HuH-7.5 (cell line): Measurements from ENCODE around the gene CFAP61.
A peak's percentile ranks its signal among the peaks of the same experiment; 100 is the strongest.
"Not testable (repeated sequence)": the region's sequence is repeated elsewhere in the genome, so short reads cannot be mapped to it uniquely, and the experiment has no call there.

Experiments used
- DNase-seq: peaks from one replicate; pipeline ENCODE4 v3.0.0; 2011; ENCODE audit warnings: low spot score

Gene CFAP61

DNA sequence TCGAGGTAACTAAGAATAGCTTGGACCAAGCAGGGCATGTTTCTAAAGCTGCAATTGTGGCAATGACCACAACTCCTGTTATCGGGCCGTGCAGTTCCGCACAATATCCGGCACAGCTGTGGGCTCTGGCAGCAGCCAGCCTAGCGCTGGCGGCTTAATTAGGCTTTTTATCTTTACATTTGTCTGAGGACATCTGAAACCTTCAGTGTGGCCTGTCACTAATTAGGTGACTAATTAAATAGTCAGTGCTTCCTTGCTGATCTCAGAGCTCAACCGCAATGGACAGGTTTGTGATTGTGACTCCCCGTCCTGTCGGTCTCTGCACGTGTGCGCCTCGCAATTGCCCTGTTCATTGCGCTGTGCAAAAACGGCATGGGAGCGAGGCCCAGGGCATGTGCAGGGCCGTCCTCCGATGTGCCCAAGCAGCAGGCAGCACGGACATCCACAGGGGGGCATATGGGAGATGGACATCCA, 180.7 kb downstream of the CFAP61 start:
- no peak for DNase-seq

DNA sequence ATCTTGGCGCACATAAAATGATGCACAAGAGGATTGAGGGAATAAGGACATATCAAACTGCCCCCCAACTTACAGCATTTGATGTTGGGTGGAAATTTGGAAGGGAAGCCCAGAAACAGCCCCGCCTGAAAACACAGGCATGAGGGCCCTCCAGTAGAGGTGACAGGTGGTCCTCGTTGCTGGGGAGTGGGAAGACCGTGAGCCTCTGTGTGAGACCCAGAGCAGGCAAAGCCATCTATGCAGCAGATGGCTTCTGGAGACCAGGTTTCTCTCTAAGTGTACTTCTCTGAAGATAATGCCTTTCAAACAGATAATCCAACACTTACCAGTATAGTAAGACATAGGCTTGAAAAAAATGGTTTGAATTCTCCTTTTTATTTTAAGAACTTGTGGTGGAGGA, 183.3 kb downstream of the CFAP61 start:
- no peak for DNase-seq

DNA sequence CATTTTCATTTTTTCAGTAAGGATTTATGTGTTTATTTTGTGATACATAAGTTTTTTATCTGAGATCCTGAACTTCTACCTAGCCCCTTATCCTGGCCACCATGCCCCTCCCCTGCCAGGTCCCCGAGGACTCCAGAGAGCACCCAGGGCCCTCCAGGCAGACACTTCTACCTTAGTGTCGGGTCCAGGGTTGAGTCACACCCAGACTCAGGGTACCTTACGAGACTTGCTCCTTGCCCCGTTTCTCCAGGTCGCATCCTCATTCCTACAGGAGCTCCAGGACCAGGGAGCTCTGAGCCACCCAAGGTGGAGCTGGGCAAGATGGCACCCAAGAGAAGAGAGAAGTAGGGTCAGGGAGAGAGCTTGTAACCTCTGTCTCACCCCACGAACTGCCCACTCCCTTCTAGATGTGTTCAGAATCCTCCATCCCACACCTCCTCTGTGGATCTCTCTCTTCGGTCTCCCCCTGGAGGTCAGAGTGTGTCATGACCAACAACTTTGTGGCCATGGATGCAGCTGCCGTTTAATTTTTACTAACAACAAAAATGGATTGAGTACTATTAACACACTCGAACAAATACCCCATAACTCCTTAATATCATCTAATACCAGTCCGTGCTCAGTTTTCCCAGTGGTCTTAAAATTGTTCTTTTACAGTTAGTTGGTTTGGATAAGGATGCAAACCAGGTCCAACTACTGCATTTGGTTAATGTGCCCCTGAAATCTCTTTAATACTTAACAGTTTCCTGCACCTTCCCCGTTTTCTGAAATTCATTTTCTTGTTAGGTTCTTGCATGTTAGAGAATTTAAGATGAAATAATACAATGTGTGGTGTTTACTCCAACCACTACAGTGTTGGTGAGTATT, 185.0 kb downstream of the CFAP61 start:
- peak; percentile 82 for DNase-seq

DNA sequence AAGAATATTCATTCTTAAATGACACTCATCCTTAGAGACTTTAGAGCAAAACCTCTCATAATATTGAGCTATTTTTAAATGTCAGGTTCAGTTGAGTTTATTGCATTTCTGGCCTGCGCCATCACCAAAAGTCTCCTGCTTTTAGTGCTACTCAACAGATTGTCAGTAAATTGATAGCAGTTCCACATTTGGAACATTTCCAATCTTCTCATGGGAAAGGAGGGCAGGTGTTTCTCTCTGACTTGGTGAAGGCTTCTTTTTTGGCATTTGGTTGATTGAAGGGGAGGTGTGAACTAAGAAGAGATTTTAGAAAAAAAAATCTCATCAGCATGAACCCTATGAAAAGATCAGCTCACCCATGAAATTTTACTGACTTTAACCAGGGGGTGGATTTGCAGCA, 189.6 kb downstream of the CFAP61 start:
- DNase-seq, result no peak

DNA sequence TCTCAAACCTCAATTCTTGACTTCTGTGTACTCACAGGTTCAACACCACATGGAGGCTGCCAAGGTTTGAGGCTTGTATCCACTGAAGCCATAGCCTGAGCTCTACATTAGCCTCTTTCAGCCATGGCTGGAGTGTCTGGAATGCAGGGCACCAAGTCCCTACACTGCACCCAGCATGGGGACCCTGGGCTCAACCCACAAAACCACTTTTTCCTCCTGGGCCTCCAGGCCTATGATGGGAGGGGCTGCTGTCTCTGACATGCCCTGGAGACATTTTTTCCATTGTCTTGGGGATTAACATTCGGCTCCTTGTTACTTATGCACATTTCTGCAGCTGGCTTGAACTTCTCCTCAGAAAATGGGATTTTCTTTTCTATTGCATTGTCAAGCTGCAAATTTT, 192.1 kb downstream of the CFAP61 start:
- DNase-seq, result not testable (repeated sequence)

DNA sequence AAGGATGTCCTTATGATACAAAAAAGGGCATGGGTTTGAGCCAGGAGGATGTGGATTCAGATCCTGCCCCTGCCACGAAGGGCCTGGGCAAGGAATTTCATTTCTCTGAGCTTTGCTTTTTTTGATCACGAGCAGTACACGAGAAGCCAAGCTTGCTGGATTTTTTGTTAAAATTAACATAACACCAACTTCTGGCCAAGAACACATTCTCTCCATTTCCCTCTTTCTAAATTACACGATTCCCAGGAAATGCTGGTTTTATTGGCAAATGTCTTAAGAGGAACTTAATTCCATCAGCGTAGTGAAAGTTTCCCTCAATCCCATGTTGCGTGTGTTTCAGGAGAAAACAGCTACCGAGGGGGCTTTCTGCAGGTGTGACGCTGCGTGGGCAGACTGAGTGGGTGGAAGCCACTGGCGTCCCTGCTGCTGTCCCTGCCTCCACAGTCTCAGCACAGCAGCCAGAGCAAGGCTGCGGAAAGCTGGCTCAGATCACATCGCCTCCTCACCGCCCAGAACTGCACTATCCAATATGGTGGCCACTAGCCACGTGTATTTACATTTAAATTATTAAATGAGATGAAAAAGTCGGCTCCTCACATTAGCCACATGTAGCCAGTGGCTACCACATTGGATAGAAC, 194.8 kb downstream of the CFAP61 start:
- no peak for DNase-seq

DNA sequence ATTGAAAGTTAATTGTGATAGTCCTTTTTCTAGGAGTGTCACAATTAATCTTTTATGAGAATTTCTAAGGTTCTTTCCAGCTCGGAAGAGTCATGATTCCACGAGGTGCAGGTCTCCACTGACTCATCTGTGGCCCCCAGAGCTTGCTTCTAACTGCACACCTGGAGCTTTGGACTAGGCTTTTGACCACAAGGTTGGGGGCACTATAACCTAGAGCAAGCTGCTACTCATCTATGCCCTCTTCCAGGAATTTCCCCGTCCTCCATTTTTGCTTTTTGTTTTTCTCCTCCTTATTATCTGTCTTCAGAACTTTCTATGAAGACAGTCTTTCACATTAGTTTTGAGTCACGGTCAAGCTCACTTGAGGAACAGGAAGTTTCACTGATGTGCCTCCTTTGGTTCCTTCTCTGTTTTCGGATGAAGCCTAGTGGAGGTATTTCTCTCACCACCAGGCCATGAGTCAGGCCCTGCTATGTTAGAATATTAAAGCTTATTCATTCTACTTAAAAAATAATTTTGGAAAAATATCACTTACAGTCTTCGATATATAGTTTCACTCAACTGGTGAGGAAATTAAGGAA, 196.4 kb downstream of the CFAP61 start:
- DNase-seq, result no peak

DNA sequence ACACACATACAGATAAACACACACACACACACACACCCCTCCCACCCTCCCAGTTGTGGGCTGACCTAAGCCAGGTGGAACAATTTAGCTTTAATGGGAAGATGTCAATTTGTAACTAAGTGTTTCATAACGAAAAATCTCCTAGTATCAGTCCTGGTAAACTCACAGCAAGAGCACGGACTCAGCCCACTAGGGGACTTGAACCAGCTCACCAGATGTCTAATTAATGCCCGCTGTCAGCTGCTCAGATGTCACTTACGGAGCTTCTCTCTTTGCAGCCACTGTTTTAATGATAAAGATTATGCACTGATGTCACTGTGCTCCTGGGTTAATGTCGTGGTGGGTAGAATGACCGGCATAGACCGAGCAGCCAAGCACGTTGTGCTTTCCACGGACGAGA, 199.0 kb downstream of the CFAP61 start:
- no peak for DNase-seq

DNA sequence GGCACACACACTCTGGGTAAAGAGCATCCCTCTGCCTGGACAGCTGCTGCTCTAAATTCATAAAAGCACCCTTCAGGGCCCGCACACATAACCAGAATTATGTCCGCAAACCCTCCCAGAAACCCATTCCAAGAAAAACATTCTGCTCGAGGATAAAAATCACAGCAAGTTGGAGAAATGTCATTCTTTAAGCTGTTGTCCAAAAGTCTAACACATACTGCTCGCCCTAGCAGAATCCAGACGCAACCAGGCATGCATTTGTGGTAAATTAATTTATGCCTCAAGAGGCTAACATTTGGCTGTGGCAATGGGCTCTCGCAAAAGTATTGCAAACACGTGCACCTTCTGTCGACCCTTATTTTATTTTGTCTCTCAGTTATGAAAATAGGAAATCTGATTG, 199.5 kb downstream of the CFAP61 start:
- DNase-seq, result no peak

DNA sequence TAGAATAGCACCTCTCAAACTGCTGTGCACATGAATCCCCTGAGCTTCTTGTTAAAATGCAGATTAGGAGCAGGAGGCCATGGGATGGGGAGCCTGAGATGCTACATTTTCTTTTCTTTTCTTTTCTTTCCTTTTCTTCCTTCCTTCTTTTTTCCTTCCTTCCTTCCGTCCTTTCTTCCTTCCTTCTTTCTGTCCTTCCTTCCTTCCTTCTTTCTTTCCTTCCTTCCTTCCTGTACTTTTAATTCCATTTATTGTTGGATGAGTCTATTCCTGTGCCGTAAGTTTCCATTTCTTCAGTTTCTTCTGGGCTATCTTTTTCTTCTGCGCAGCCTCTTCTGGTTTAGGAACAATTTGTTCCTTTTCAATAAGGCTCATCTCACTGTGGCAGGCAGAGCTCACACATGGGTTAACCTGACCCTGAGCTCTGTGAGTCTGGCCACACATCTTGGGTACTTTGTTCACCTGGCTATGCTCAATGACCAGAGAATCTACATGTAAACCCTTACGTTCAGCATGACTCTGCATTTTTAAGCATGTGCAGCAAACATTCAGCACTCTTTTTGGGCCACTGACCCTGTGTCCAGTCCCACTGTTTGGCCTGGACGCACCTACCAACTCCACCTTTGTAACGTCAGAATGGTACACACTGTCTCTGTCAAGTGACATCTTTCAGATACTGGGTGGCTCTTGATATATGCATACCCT, 200.9 kb downstream of the CFAP61 start:
- DNase-seq, result no peak

DNA sequence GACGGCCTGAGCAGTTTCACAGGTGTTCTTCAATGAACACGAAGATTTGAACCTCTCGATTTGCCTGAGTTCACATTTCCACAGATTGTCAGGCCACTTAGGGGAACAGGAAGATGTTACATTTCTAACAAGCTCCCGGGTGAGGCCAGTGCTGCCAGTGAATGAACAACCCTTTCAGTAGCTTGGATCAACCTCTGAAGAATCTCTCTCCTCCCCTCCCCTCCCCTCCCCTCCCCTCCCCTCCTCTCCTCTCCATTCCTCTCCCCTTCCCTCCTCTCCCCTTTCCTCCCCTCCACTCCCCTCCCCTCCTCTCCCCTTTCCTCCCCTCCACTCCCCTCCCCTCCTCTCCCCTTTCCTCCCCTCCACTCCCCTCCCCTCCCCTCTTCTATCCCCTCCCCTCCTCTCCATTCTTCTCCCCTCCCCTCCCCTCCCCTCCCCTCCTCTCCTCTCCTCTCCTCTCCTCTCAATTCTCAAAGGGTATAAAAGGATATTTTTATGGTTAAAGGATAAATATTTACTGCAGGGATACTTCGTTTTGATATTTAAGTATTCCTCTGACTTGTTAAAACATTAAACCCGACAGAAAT, 201.5 kb downstream of the CFAP61 start:
- DNase-seq, result no peak

DNA sequence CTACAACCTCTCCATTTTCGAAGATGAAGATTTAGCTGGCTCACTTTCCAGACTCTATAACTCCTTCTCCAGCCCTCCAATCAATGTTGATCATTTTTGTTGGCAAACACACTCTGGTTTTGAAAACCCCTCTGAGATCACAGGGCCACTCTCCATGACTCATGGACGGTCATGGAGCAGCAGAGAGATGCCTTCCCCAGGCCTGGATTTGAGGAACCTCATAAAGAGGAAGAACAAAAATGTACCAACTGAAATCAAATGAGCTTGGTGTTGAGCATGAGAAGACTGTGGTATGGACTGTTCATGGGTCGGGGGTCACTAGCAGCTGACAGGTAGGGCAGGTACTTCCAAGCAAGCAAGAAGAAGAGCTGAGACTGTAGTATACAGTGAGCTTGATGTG, 202.8 kb downstream of the CFAP61 start:
- no peak for DNase-seq

DNA sequence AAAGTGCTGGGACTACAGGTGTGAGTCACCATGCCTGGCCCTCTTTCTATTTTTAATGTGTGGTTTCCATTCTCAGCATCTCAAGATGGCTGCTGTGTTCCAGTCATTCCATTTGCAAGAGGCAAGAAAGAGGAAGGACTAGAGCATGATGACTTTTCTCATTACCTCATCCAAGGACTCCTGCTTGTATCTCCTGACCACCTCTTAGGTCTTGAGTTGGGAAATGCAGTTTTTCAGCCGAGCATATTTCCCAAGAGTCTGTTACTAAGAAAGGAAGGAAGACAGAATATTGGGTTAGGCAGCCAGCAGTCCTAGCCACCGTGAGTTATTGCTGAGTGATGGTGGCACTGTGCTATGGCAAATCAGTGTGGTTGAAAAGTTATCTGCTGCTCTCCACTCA, 207.2 kb downstream of the CFAP61 start:
- DNase-seq, result no peak

DNA sequence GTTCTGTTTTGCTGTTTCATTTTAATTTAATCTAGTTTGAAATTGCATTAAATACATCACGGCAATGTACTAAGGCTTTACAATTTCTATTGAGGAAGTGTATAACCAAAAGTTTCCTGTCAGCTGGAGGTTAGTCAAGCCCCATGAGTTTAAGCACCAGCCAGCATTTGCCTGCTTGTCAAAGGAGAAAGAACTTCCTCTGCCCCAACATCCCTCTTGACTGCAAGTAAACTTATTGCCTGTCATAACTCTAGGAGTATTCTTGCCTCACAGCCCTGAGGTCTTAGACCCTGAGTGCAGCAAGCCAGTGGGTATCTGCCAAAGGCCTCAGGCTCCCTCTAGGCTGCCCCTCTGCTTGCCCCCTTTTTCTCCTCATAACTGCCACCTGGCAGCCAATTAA, 208.8 kb downstream of the CFAP61 start:
- no peak for DNase-seq

DNA sequence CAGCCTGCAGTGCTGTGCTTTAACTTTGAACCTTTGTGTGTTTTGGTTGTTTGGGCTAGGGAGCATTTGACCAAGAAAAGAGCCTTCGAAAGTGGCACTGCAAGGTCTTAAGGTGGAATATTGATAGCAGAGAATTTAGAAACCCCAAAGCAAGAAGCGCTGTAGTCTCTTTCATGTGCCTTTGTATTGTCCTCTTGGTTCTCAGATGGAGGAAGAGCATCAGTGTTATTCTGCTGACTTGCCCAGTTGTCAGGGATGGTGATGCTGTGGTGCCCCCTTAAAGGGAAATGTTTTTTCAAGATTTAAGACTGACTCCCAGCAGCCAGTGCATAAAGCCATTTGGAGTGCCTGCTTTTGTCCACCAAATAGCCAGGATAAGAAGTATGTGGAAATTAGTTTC, 212.9 kb downstream of the CFAP61 start:
- DNase-seq, result no peak

DNA sequence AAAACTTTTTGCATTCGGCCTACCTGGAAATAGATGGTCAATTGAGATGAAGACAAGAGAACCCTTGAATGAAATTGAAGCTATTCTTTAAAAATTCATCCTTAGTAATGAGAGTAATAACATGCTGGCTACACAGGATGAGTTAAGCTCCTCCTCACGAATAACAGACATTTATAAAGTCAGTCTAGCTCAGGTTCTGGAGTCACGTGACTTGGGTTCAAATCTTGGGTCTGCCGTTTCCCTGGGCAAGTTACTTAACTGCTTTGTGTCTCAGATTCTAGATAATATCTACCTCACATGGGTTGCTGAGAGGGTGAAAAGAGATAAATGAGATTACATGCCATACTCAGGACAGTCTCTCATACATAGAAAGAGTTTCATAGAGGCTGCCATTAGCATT, 214.2 kb downstream of the CFAP61 start:
- DNase-seq, result no peak

DNA sequence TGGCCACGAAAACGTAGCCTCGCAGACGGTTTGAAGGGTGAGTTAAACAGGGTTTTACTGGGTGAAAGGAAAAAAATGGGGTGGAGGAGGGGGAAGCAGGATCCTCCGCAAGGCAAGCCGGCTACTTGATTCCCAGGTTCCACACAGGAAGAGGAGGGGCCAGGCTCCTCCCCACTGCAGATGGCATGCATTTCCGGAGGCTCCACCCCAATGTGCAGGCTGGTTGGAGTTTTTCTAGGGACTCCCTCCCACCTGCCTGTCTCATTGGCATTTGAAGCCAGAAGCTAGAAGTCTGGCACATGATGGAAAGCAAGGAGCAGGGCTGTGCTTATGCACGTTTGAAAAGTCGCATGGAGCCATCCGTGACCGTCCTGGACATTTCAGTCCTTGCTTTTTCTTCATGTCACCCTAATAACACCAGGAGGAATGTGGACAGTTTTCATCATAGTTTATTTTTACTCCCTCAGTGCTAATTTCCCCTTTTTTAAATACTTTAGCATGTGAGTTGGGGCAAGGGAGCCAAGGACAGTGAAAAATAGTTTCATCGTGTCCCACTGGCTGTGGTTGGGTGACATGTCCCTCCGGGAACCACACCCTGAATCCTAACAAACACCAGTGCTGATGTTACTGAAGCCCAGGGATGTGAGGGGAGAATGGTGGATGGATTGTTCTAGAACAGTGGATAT, 215.5 kb downstream of the CFAP61 start:
- DNase-seq, result no peak

DNA sequence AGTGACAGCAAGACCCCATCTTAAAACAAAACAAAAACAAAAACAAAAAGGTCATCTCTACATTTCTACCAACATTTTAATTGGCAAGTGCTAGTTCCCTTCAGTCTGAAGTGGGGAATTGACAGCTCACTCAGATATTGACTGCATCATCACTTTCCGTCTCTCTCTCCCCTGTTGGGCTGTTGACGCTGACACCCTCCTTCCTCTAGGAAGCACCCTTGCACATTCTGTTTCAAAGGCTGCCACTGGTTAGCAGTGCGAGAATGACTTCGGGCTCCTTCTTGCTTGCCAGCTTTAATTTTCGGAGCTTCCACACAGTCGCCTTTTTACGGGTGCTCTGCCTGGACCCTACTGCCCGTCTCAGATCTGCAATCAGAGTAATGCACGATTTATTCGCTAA, 218.9 kb downstream of the CFAP61 start:
- DNase-seq, result no peak

DNA sequence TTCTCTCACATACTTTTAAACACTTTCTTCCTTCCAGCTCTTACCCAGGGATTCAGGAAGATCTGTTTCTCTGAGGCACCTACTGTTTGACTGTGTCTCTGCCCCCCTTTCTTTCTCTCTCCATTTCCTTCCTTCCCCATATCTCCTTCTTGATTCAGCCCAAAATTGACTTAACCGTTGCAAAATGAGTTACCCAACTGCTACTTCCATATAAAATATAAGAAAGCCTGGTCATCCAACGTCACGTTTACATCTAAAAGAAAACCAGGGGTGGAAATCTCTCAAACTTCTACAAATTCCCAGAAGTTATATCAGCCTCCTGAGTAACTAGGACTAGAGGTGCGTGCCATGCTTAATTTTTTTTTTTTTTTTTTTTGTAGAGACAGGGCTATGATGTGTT, 220.4 kb downstream of the CFAP61 start:
- no peak for DNase-seq

DNA sequence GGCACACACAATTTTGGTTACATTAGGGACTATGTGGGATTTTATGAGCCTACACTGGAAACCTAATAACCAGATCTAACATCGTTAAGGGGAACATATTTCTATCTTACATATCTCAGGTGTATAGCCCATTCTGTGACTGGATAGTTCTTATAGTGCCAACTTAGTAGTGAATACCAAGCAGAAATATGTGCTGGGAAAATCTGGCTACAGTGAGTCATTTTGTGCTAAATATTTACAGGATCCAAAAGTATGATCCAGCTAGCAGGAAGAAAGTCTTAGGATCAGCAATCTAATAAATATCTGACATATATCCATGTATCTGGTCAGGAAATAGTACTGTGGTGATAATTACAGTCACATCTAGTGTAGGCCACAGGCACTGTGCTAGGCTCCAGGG, 221.0 kb downstream of the CFAP61 start:
- DNase-seq, result no peak

DNA sequence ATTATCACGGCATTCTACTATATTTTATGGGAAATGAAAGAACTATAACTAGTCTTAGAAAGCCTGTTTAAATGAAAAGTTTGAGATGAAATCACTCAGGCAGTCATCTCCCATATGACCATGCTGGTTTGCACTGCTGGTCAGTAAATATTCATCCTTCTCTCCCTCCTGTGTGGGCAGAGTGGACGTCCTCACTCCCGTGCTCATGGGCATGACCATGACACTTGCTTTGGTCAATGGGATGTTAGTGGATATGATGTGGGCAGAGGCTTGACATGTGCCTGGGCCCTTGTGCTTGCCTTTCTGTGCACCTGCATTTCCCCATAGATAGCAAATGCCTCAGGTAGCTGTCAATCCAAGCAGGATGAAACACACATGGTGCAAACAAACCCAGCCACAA, 222.5 kb downstream of the CFAP61 start:
- DNase-seq, result no peak

DNA sequence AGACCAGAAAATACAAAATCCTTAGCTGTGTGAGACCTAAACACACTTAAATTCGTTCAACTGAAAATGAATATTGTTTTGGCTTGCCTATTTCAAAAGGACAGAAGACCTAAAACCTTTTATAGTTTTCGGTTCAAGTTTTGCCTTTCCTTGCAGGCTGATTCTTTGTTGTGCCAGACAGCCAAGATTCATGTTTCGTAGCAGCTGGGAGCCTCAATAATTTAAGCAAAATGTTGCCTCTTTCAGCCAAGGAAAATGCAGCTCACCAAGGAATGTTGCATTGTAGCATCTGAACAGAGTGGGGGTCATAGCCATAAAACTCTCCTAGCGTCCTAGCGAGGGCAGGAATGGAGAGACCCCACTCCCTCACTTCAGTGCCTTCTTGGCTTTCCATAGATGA, 223.3 kb downstream of the CFAP61 start:
- no peak for DNase-seq
